Right ventricle myocardium superior (tissue), 1 donor: Measurements from ENCODE around the gene CBLN1. TPM values are rescaled to one million over a fixed set of nuclear protein-coding genes. Genes with fewer than 3 reads are reported as not detected.
"Not testable (repeated sequence)": the region's sequence is repeated elsewhere in the genome, so short reads cannot be mapped to it uniquely, and the experiment has no call there.

Experiments
- ATAC-seq: fragments of 200-7000 bp; cut with Tn5 transposase; one replicate; pipeline ENCODE4 v1.9.1; 2020; ENCODE audit warnings: mild to moderate bottlenecking; ENCODE audit not compliant: poor library complexity
- DNase-seq: peaks from one replicate; pipeline ENCODE4 v3.0.0-alpha.2; 2020
- intact Hi-C: fragments of 100-400 bp; cut with DNase I; formaldehyde crosslinking; loops from one replicate; pipeline ENCODE4 v1.11.2; 2022
- total RNA-seq: library from RNA; stranded (reverse); fragmentation: NEBNext Ultra II Directional; extraction: Animal tissue kit (Norgen Biotek cat#: 25700); gene quantifications from one replicate; pipeline ENCODE4 v1.2.1, GENCODE V29; 2021
- donor health status: DM: no; HTN: yes; CAD: no; lungs with severe emphysema.

CBLN1 gene
- total RNA-seq, 1 donor from 2014 or later: 1.5 TPM

DNA sequence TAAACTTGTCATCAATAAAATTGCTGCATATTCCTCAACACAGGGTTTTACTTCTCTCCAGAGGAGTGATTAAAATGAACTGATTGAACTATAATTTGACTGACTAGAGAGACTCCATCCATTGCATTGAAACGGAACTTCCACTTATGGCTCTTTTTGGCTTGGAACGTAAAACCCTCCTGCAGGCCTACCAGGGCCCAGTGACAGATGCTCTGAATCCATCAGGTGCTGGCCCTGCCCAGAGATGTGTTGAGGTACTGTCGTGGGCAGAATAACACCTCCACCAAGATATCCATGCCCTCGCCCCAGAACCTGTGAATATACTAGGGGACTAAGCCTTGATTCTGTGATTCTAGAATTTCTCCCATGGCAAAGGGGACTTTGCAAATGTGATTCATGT is 45.4 kb downstream of the CBLN1 start:
- intact Hi-C loops: no loop called here
- no peak for ATAC-seq
- no peak for DNase-seq

DNA sequence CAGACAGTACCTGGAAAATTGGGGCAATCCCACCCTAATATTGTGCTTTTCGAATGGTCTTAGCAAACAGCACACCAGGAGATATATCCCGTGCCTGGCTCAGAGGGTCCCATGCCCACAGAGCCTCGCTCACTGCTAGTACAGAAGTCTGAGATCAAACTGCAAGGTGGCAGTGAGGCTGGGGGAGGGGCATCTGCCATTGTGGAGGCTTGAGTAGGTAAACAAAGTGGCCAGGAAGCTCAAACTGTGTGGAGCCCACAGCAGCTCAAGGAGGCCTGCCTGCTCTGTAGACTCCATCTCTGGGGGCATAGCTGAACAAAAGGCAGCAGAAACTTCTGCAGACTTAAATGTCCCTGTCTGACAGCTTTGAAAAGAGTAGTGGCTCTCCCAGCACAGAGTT is 53.3 kb downstream of the CBLN1 start:
- DNase-seq, ATAC-seq, intact Hi-C loops: not testable (repeated sequence)

Other genes with a start within 250 kb of the CBLN1 start
- not detected for gene C16orf78, start 92.0 kb upstream of the CBLN1 start, total RNA-seq